Activated T-cell treated with anti-CD3 and anti-CD28 coated beads for 4 hours (primary cell): ENCODE results near the gene IRF2BP2.
"Not testable (repeated sequence)": the region's sequence is repeated elsewhere in the genome, so short reads cannot be mapped to it uniquely, and the experiment has no call there.

ENCODE experiments used
- DNase-seq: peaks from one replicate; pipeline ENCODE4 v3.0.0-alpha.2; 2020

The IRF2BP2 gene

DNA sequence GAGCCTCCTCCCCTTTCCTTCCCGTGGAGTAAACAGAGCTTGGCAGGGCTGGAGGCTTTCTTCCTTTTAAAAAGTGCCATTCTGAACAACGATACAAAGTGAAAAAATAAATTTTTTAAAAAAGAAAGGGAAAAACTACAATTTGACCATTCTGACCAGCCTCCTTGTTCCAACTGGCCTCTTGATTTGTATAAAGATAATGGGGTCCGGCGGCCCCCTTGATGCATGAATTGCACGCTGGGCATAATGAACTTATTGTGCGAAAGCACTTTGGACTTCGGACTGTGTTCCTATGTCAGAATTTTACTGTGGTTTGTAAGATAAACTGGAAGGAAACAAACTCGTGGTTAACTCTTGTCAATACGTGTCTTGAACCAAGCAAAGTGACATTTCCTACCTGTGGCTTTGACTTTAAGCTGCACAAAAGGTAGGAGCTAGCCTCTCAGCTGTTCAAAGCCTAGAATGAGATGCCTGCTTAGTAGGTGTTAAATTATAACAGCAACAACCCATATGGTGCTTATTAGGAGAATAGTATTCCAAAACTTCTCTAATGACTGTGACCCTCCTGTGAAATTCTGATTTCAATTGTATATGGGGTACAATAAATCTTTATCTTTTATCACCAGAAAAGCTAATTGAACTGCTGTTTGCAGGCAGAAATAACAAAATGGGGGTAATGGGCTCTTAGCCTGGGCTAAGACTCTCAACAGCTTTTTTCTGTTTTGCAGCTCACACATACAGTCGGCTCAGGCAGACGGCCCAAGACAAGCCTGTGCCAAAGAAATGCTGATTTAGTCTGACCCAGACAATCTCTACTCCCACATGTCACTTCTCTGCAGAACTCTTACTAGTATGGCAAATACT lies 9.3 kb downstream of the IRF2BP2 start:
- no peak for DNase-seq

- DNase-seq: peak; percentile 59
Measured at GRCh38 chr1:234599617-234600417, 10.2 kb downstream of the IRF2BP2 start.

- no peak for DNase-seq
Measured at GRCh38 chr1:234598974-234599616, 10.9 kb downstream of the IRF2BP2 start.

DNA sequence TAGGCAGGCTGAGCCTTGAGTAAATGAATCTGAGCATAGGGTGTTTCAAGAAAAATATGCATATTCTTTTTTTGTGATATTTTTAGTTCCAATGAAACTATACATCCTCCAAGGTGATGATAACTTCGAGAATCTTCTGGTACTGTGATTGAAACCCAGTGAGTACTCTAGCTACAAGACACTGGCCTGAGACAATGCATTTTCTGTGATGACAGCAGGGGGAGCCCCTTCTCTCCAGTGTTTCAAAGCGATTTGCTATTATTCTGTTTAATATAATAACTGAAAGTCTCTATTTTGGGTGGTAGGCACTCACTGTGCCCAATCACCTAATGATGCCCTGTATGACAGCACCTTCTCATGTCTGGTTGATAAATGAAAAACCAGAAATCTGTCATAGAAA lies 12.1 kb downstream of the IRF2BP2 start:
- peak; percentile 66 for DNase-seq

- DNase-seq: no peak
Measured at GRCh38 chr1:234595899-234596298, 14.1 kb downstream of the IRF2BP2 start.

GRCh38 chr1:234594575-234594974 lies 15.4 kb downstream of the IRF2BP2 start:
- not testable (repeated sequence) for DNase-seq

DNA sequence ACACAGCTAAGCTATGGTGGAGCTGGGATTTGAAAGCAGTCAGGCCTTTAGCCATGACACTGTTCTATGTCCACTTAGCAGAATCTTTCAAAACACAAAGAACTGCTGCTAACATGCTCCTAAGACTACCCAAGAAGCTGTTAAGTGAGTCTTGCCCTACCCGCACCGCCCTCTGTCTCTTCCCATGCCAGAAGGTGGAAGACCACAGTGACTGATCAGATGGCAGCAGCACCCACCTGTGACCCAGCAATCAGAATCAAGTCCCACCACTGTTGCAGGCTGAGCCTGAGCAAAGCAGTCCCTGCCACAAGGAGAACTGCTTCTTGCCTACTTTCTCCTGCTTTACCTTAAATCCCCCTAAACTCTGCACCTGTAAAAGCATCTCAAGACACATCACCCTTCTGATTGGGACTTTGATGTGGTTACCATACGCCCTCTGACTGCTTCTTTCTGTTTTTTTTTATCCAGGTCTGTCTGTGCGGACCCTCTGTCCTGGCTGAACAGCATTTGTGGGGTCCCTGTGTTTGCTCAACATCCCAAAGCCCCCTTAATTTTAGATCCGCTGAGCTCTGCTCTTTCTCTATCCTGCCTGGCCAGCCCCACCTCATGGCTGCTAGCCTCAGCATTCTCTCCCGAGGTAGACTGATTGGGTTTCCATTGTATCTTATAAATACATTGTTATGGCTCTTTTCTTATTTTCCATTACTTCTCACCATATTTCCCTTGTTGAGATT lies 16.0 kb downstream of the IRF2BP2 start:
- DNase-seq: no peak

DNA sequence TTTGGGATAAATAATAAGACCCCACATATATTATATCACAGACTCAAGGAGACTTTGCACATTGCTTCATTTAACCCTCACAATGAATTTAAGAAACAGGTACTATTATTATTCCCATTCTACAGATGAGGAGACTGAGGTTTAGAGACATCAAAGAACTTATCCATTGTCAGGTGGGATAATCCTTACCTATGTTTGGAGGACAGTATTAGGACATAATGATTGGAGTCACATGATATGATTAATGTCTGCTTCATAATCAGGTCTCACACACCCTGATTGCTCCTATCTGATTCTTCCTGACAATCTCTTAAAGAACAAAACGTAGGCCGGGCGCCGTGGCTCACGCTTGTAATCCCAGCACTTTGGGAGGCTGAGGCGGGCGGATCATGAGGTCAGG lies 16.9 kb downstream of the IRF2BP2 start:
- no peak for DNase-seq

GRCh38 chr1:234592240-234592639 lies 17.7 kb downstream of the IRF2BP2 start:
- no peak for DNase-seq

DNA sequence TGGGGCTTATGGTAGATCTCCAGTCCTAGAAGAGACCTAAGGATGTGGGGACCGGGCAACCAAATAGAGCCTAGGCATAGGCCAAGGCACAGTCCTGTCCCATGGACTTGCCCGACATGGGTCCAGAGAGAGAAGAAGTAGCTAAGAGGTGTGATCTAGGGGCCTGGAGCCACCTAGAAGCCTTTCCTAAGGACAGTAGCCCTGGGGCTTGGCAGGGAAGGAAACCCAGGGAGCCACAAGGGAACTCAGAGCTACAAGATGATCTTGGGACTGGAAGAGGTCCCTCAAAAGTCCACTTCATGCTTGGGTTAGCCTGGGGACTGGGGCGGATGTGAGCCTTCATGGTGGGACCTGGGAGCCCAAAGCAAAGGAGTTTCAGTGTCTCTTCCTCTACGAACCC lies 18.8 kb downstream of the IRF2BP2 start:
- no peak for DNase-seq

- DNase-seq: no peak
Measured at GRCh38 chr1:234589854-234590620, 19.9 kb downstream of the IRF2BP2 start.

DNA sequence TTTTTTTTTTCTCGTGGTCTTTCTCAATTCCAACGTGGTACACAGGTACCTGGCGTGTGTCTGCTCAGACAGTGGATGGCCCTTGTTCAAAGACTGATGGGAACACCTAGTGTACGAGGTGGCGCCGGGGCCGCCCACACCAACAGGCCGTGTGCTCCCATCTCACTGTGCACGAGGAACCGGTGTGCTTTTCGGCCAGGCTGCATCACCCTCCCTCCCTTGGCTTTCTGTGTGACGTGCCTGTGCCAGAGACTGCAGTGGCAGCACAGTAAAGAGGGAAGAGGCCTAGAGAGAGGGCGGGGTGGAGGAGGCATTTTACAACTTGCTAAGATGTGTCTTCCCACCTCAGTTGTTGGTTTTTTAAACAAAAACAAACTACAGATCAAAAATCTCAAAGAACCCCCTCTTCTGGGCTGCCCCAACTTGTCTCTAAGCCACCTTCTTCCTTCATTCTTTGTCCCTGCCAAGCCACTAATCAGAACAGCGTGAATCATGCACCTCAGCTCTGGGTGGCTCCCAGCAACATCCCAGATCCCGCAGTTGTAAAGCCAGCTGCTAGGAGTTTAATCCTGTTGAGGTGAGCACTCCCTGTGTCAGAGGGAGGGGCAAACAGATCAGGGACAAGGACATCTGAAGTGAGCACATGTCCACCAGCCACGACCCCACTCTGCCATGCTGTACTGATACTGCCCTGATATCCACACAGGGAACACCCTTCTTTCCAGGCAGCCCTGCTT lies 20.7 kb downstream of the IRF2BP2 start:
- DNase-seq: no peak

- DNase-seq: no peak
Measured at GRCh38 chr1:234588386-234588785, 21.6 kb downstream of the IRF2BP2 start.

GRCh38 chr1:234586892-234587485 lies 23.0 kb downstream of the IRF2BP2 start:
- no peak for DNase-seq

GRCh38 chr1:234586304-234586703 lies 23.7 kb downstream of the IRF2BP2 start:
- DNase-seq: no peak

- no peak for DNase-seq
Measured at GRCh38 chr1:234585330-234586055, 24.5 kb downstream of the IRF2BP2 start.

DNA sequence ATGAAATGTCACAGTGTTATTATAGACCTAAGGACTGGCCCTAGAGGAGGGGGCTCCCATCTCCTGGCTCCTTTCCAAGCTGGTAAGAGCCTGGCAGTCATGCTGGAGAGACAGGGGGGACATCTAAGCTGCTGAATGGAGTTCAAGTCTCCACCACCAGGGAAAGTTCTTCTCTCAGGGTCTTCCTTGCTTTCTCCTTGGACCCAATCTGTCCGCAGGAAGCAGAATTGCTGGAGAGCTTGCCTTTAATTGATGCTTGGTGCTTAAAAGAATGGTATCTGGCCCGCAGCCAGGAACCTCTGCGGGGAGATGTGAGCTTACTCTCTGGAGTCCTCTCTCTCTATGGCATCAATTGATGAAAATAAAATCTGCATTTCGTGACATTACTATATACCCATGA lies 25.1 kb downstream of the IRF2BP2 start:
- no peak for DNase-seq

DNA sequence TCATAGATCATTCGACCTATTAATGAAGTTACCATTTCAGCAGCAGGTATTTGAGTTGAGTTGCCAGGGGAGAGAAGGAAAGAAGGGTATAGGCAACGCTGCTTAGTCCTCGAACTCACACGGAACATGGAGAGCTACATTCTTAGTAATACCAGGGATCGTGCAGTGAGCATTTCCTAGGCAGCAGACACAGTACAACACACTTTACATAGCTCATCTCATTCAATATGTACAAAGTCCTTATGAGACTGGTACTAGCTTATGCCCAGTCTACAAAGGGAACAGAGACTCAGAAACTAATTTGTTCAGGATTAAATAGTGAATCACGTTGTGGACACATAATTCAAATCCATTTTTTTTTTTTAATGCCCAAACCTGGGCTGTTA lies 25.6 kb downstream of the IRF2BP2 start:
- no peak for DNase-seq

- DNase-seq: no peak
Measured at GRCh38 chr1:234583755-234584419, 26.1 kb downstream of the IRF2BP2 start.
